Stimulated activated CD4-positive, alpha-beta T cell treated with anti-CD3 and anti-CD28 coated beads, TNF-alpha, amount 100 ng/mL, for 24 hours (primary cell): ENCODE measurements around the gene SLC6A13.
A peak's percentile ranks its signal among the peaks of the same experiment; 100 is the strongest.
"Not testable (repeated sequence)": the region's sequence is repeated elsewhere in the genome, so short reads cannot be mapped to it uniquely, and the experiment has no call there.

Experiments
- DNase-seq, 3 experiments: peaks; one replicate each; pipeline ENCODE4 v3.0.0-alpha.2; 2020; ENCODE audit warnings: low read depth in 3 of 3

The SLC6A13 gene

GRCh38 chr12:197911-198695 lies 64.5 kb downstream of the SLC6A13 start:
- DNase-seq: no peak

- no peak for DNase-seq
These were observed 65.3 kb downstream of the SLC6A13 start for GRCh38 chr12:197347-197746.

GRCh38 chr12:196436-196835 lies 66.2 kb downstream of the SLC6A13 start:
- DNase-seq: no peak

GRCh38 chr12:195951-196350 lies 66.7 kb downstream of the SLC6A13 start:
- no peak for DNase-seq

GRCh38 chr12:195156-195555 lies 67.5 kb downstream of the SLC6A13 start:
- no peak for DNase-seq

GRCh38 chr12:194276-194675 lies 68.4 kb downstream of the SLC6A13 start:
- no peak for DNase-seq

- DNase-seq: no peak
These were observed 69.4 kb downstream of the SLC6A13 start for GRCh38 chr12:193261-193660.

GRCh38 chr12:191541-191940 lies 71.1 kb downstream of the SLC6A13 start:
- no peak for DNase-seq

GRCh38 chr12:190881-191280 lies 71.8 kb downstream of the SLC6A13 start:
- no peak for DNase-seq

- no peak for DNase-seq
These were observed 73.0 kb downstream of the SLC6A13 start for GRCh38 chr12:189622-189962.

- DNase-seq: peak in 2 of 3 experiments; percentile 19 to 45
These were observed 73.6 kb downstream of the SLC6A13 start for GRCh38 chr12:188910-189621.

- not testable (repeated sequence) for DNase-seq
These were observed 74.4 kb downstream of the SLC6A13 start for GRCh38 chr12:187986-188909.

GRCh38 chr12:186006-186625 lies 76.5 kb downstream of the SLC6A13 start:
- DNase-seq: no peak

GRCh38 chr12:185576-185955 lies 77.1 kb downstream of the SLC6A13 start:
- no peak for DNase-seq

GRCh38 chr12:184811-185575 lies 77.6 kb downstream of the SLC6A13 start:
- no peak for DNase-seq

GRCh38 chr12:182381-182892 lies 80.2 kb downstream of the SLC6A13 start:
- DNase-seq: no peak

- DNase-seq: no peak
These were observed 80.7 kb downstream of the SLC6A13 start for GRCh38 chr12:181921-182320.

GRCh38 chr12:180445-180844 lies 82.2 kb downstream of the SLC6A13 start:
- no peak for DNase-seq

- DNase-seq: no peak
These were observed 82.8 kb downstream of the SLC6A13 start for GRCh38 chr12:179885-180284.

- DNase-seq: no peak
These were observed 83.3 kb downstream of the SLC6A13 start for GRCh38 chr12:179131-179884.
